ENCODE measurements around the gene PRKAG2.

PRKAG2 gene

GRCh38 chr7:151705636-151706276 is 171.2 kb downstream of the PRKAG2 start:
- peaks cover 27% of the 10 kb centered on the region for H3K4me1 Mint-ChIP-seq (ENCODE audit: low read depth)
- H3K36me3 Mint-ChIP-seq (ENCODE audit: low read depth), result peaks cover 60% of the 10 kb centered on the region
- no peaks in the 10 kb centered on the region for H3K9me3 Mint-ChIP-seq
- no peaks in the 10 kb centered on the region for H3K27me3 Mint-ChIP-seq
- H3K27ac Mint-ChIP-seq, result peak overlapping the region; percentile 6
- intact Hi-C loops (cut with micrococcal nuclease), result no loop called here
- no peak overlapping the region for H3K4me3 Mint-ChIP-seq

DNA sequence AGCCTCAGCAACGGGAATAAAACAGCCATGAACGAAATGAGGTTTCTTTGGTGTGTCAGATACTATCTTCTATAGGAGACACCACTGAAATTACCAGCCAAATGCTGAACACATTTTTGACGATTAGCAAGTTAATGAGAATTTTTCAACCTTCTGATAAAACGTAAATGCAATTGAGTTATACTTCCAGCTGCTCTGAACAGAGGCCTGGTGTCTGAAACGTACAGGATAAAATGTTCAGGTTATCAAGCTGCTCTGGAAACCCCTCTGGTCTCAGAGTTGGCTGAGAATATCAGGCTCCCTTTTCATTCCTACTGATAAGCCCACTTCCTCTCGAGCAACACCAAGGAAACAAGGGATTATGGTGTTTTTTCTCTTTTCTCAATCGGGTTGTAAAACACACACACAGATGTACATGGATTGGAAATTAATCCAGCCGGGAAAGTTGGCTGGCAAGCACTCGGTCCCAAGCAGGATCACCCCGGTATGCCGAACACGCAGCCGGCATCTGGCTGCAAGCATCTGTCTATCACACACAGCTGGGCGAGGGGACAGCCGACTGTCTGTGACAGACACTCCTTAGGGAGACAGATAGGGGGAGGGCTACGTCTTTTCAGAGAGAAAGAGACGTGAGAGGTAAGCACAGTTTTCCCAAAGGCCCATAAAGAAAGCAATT is 171.8 kb downstream of the PRKAG2 start:
- Mint-ChIP-seq H3K4me1 (ENCODE audit: low read depth) (peaks cover 33% of the 10 kb centered on the region), H3K27me3 (no peaks in the 10 kb centered on the region), H3K9me3 (no peaks in the 10 kb centered on the region), H3K4me3 (no peak overlapping the region), H3K27ac (no peak overlapping the region), H3K36me3 (ENCODE audit: low read depth) (peaks cover 53% of the 10 kb centered on the region)
- intact Hi-C loops (cut with micrococcal nuclease), result no loop called here

DNA sequence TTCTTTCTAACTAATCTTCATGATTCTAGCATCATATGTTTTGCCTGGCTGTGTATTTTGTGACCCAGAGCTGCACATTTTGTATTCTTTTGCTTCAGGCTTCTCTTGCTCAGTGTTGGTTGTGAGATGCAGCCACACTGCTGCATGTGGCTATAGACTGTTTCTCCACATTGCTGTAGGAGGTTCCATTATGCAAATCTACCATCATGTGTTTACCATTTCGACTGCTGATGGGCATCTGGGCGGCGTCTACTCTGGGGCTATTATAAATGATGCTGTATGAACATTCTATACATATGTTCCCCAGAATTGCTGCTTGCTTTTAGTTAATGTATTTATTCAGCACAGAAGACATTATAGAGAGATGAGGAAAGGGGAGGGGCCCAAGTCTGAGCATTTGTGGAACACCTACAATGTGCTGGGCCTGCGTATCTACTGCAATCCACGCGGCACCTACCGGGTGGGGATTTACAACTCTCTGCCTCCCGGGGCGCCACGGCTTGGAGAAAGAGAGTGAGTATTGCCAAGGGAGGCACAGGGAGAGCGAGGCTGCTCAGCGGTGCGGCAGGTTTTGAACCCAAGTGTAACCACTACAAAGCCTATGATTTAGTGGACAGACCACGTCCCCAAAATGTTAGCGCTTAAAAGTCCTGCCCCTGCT is 172.5 kb downstream of the PRKAG2 start:
- H3K4me1 Mint-ChIP-seq (ENCODE audit: low read depth), result peaks cover 40% of the 10 kb centered on the region
- no peak overlapping the region for H3K27ac Mint-ChIP-seq
- H3K27me3 Mint-ChIP-seq, result no peaks in the 10 kb centered on the region
- no peak overlapping the region for H3K4me3 Mint-ChIP-seq
- no peaks in the 10 kb centered on the region for H3K9me3 Mint-ChIP-seq
- peaks cover 53% of the 10 kb centered on the region for H3K36me3 Mint-ChIP-seq (ENCODE audit: low read depth)
- intact Hi-C loops (cut with micrococcal nuclease), result no loop called here

DNA sequence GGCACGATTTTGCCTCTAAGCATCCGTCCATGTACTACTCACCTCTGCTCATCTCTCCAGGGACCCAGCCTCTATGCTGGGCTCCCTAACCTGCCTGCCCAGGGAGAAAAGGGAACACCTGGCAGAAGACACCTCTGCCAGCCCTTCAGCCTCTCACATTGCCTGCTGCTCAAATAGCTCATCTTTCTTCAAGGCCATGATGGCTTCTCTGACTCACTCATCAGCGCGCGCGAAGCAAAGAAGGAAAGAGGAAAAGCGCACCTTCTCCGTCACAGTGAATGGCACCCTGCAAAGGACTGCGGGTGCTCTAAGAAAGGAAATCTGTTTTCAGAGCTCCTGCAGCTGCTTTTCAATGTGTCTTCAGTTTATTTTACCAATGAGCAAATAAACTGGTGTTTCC is 174.0 kb downstream of the PRKAG2 start:
- no peaks in the 10 kb centered on the region for H3K9me3 Mint-ChIP-seq
- H3K4me3 Mint-ChIP-seq, result no peak overlapping the region
- intact Hi-C loops (cut with micrococcal nuclease), result no loop called here
- H3K36me3 Mint-ChIP-seq (ENCODE audit: low read depth), result peaks cover 47% of the 10 kb centered on the region
- no peaks in the 10 kb centered on the region for H3K27me3 Mint-ChIP-seq
- no peak overlapping the region for H3K27ac Mint-ChIP-seq
- H3K4me1 Mint-ChIP-seq (ENCODE audit: low read depth), result peaks cover 50% of the 10 kb centered on the region

GRCh38 chr7:151700586-151701165 is 176.2 kb downstream of the PRKAG2 start:
- intact Hi-C loops (cut with micrococcal nuclease), result no loop called here
- H3K36me3 Mint-ChIP-seq (ENCODE audit: low read depth), result peaks cover 61% of the 10 kb centered on the region
- no peaks in the 10 kb centered on the region for H3K9me3 Mint-ChIP-seq
- H3K4me3 Mint-ChIP-seq, result no peak overlapping the region
- peaks cover 56% of the 10 kb centered on the region for H3K4me1 Mint-ChIP-seq (ENCODE audit: low read depth)
- peak overlapping the region; percentile 4 for H3K27ac Mint-ChIP-seq
- no peaks in the 10 kb centered on the region for H3K27me3 Mint-ChIP-seq

DNA sequence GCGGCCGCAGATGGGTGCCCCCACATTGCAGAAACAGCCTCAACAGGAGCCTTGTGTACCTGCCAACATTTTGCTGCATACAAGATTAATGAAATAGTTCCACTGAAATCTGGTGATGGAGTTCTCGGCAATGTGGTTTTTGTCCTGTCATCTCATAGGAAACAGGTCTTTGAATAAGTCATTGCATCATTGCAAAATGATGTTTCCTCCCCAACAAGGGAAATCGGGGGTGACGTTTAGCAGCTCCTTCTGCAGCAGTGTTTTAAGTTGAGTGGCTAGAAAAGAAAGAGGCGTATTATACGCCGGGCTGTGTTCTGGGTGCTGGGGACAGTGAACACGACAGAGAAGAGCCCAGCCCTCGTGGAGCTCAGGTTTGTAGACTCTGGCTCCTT is 177.0 kb downstream of the PRKAG2 start:
- no peak overlapping the region for H3K27ac Mint-ChIP-seq
- H3K4me3 Mint-ChIP-seq, result no peak overlapping the region
- intact Hi-C loops (cut with micrococcal nuclease), result no loop called here
- peaks cover 64% of the 10 kb centered on the region for H3K36me3 Mint-ChIP-seq (ENCODE audit: low read depth)
- no peaks in the 10 kb centered on the region for H3K9me3 Mint-ChIP-seq
- H3K4me1 Mint-ChIP-seq (ENCODE audit: low read depth), result peaks cover 57% of the 10 kb centered on the region
- H3K27me3 Mint-ChIP-seq, result no peaks in the 10 kb centered on the region

- Mint-ChIP-seq H3K27ac (no peak overlapping the region), H3K4me3 (no peak overlapping the region), H3K9me3 (no peaks in the 10 kb centered on the region), H3K27me3 (no peaks in the 10 kb centered on the region), H3K4me1 (ENCODE audit: low read depth) (peaks cover 63% of the 10 kb centered on the region), H3K36me3 (ENCODE audit: low read depth) (peaks cover 70% of the 10 kb centered on the region)
- intact Hi-C loops (cut with micrococcal nuclease), result no loop called here
Measured at GRCh38 chr7:151699147-151699927, 177.6 kb downstream of the PRKAG2 start.

DNA sequence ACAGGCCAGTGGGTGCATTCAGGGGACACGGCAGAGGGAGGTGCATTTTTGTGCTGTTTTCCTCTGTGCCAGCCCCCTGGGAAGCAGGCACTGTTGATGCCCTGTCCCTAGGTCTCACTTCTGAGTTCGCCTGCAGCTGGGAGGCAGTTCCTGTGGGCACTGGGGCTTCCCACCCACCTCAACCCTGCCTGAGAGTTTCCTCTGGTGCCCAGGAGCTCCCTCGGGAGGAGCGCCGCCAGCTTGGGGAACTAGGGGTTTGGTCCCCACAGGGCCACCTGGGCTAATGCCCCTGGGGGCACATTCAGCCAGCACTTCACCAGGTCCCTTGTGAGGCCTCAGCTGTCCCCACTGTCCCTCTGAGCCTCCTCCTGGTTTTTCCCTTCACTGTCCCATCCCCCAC is 179.0 kb downstream of the PRKAG2 start:
- intact Hi-C loops (cut with micrococcal nuclease), result no loop called here
- peaks cover 65% of the 10 kb centered on the region for H3K36me3 Mint-ChIP-seq (ENCODE audit: low read depth)
- no peaks in the 10 kb centered on the region for H3K27me3 Mint-ChIP-seq
- H3K27ac Mint-ChIP-seq, result no peak overlapping the region
- H3K4me1 Mint-ChIP-seq (ENCODE audit: low read depth), result peaks cover 71% of the 10 kb centered on the region
- H3K4me3 Mint-ChIP-seq, result no peak overlapping the region
- H3K9me3 Mint-ChIP-seq, result no peaks in the 10 kb centered on the region

DNA sequence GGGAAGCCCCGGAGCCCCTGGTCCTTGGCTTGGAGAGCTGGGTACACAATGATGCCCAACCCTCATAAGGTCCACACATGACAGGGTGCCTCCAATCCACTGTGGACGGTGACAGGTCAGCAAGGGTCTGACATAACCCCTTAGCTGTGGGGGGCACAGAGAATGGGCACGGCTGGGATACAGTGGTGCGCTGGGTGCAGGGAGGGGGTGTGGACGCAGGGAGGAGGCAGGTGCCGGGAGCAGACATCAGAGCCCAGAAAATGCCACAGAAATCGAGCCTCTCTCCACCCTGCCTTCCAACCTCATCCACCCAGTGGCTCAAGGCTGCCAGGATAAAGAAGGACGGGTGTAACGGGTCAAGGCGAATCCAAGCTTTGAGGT is 179.4 kb downstream of the PRKAG2 start:
- Mint-ChIP-seq H3K27me3 (no peaks in the 10 kb centered on the region), H3K4me3 (no peak overlapping the region), H3K9me3 (no peaks in the 10 kb centered on the region), H3K4me1 (ENCODE audit: low read depth) (peaks cover 75% of the 10 kb centered on the region), H3K36me3 (ENCODE audit: low read depth) (peaks cover 61% of the 10 kb centered on the region), H3K27ac (peak overlapping the region; percentile 3)
- intact Hi-C loops (cut with micrococcal nuclease), result no loop called here

DNA sequence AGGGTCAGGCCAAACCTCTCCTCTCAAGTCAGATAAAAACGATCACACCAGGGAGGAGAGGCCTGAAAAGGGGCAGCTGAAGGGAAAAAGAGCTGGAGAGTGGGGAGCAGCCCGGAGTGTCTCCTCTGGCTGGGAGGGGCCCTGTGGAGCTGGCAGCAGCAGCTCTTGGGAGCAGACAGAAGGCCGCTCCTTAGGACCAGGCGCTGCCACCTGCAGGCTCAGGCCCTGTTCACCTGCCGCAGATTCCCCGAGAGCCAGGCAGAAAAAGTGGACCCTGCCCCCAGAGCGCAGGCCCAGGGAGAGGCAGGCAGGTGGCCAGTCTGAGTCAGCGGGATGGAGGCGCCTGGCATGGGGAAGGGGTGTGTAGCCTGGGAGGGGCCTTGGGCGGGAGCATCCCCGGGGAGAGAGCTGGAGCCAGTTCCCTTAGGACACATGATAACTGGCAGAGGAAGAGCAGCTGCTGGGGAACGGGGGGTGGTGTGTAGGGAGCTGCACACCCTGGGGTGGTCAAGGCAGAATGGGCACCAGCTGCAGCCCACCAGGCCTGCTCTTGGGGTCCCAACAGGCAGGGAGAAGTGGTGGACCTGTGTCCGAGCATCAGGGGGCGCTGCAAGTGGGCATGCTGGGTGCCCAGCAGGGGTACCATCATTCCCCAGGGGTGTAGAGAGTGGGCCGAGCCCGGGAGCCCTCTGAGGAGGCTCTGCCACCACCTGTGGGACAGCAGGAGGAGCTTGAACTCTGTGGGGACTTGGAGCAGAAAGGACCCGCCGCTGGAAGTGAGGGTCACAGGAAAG is 180.0 kb downstream of the PRKAG2 start:
- intact Hi-C loops (cut with micrococcal nuclease), result no loop called here
- no peak overlapping the region for H3K4me3 Mint-ChIP-seq
- no peaks in the 10 kb centered on the region for H3K9me3 Mint-ChIP-seq
- H3K36me3 Mint-ChIP-seq (ENCODE audit: low read depth), result peaks cover 55% of the 10 kb centered on the region
- H3K27me3 Mint-ChIP-seq, result no peaks in the 10 kb centered on the region
- peak overlapping the region; percentile 3 for H3K27ac Mint-ChIP-seq
- H3K4me1 Mint-ChIP-seq (ENCODE audit: low read depth), result peaks cover 78% of the 10 kb centered on the region

GRCh38 chr7:151695951-151696541 is 180.9 kb downstream of the PRKAG2 start:
- Mint-ChIP-seq H3K36me3 (ENCODE audit: low read depth) (peaks cover 46% of the 10 kb centered on the region), H3K4me1 (ENCODE audit: low read depth) (peaks cover 73% of the 10 kb centered on the region), H3K27me3 (no peaks in the 10 kb centered on the region), H3K27ac (no peak overlapping the region), H3K4me3 (no peak overlapping the region), H3K9me3 (no peaks in the 10 kb centered on the region)
- intact Hi-C loops (cut with micrococcal nuclease), result no loop called here

- Mint-ChIP-seq H3K27me3 (no peaks in the 10 kb centered on the region), H3K4me3 (no peak overlapping the region), H3K9me3 (no peaks in the 10 kb centered on the region), H3K27ac (no peak overlapping the region), H3K4me1 (ENCODE audit: low read depth) (peaks cover 62% of the 10 kb centered on the region), H3K36me3 (ENCODE audit: low read depth) (peaks cover 50% of the 10 kb centered on the region)
- intact Hi-C loops (cut with micrococcal nuclease), result no loop called here
Measured at GRCh38 chr7:151694828-151695580, 181.9 kb downstream of the PRKAG2 start.

All from dendritic cell treated with granulocyte-macrophage colony-stimulating factor and Interleukin-4, amounts not matched to agents 40 ng/mL and 50 ng/mL, for 4 days (primary cell).